OCI-LY7 (cell line): Measurements from ENCODE around the gene GPHA2. TPM values are rescaled to one million over a fixed set of nuclear protein-coding genes. Genes with fewer than 3 reads are reported as not detected.
"Not testable (repeated sequence)": the region's sequence is repeated elsewhere in the genome, so short reads cannot be mapped to it uniquely, and the experiment has no call there.

Experiments used
- Bru-seq: library from RNA; stranded (reverse); fragments of 400-500 nt; gene quantifications from one replicate; lab custom pipeline; 2021; lab: Mats Ljungman, UMichigan
- BruChase-seq, 2 experiments: library from RNA; stranded (reverse); fragments of 400-500 nt; gene quantifications; one replicate each; lab custom pipeline; 2021; lab: Mats Ljungman, UMichigan
- BruUV-seq: library from RNA; stranded (reverse); fragments of 400-500 nt; replicated peaks from 2 replicates; lab custom pipeline; 2021; lab: Mats Ljungman, UMichigan
- CTCF ChIA-PET: fragments of 300-600 bp; sonication (Branson Sonifier 250); formaldehyde crosslinking; loops from one replicate; lab custom pipeline; 2022; ENCODE audit warnings: antibody characterized with exemption; ENCODE audit not compliant: unreplicated experiment; lab: Charles Lee
- POLR2A ChIA-PET: fragments of 300-600 bp; sonication (Branson Sonifier 250); formaldehyde crosslinking; loops from one replicate; lab custom pipeline; 2022; ENCODE audit warnings: antibody characterized with exemption; lab: Charles Lee
- DNase-seq: peaks from one replicate; pipeline ENCODE4 v3.0.0-alpha.2; 2015; ENCODE audit warnings: low spot score
- H2AFZ ChIP-seq: fragments of 200-600 bp; sonication (generic), shearing (Covaris generic); 2 replicates; pipeline ENCODE4 v1.6.1; 2014; ENCODE audit warnings: mild to moderate bottlenecking, antibody characterized with exemption, low read length, moderate library complexity
- H3K27ac ChIP-seq: fragments of 200-600 bp; sonication (generic); 2 replicates; pipeline ENCODE4 v1.5.1; 2014; ENCODE audit warnings: mixed run types, low read depth, mild to moderate bottlenecking, moderate library complexity, low read length, inconsistent platforms; ENCODE audit not compliant: poor library complexity, severe bottlenecking
- H3K36me3 ChIP-seq: fragments of 200-600 bp; sonication (generic); 2 replicates; pipeline ENCODE4 v1.6.1; 2014; ENCODE audit warnings: mild to moderate bottlenecking, antibody characterized with exemption, low read length, moderate library complexity, mixed read lengths; ENCODE audit not compliant: insufficient read depth
- H3K4me1 ChIP-seq: fragments of 200-600 bp; sonication (generic); 2 replicates; pipeline ENCODE4 v1.5.1; 2014; ENCODE audit warnings: mild to moderate bottlenecking, low read length; ENCODE audit not compliant: insufficient read depth, poor library complexity, severe bottlenecking
- H3K4me2 ChIP-seq: fragments of 200-600 bp; sonication (generic); 2 replicates; pipeline ENCODE4 v1.6.1; 2014; ENCODE audit warnings: mild to moderate bottlenecking, low read length
- H3K4me3 ChIP-seq: fragments of 200-600 bp; sonication (generic); 2 replicates; pipeline ENCODE4 v1.5.1; 2014; ENCODE audit warnings: mild to moderate bottlenecking, low read depth, low read length; ENCODE audit not compliant: poor library complexity, severe bottlenecking
- H3K79me2 ChIP-seq: fragments of 200-600 bp; sonication (generic); 2 replicates; pipeline ENCODE4 v1.6.1; 2016; ENCODE audit warnings: low read depth, mild to moderate bottlenecking, low read length, moderate library complexity, mixed read lengths; ENCODE audit not compliant: insufficient read depth
- H3K9me2 ChIP-seq: fragments of 200-600 bp; sonication (generic); 2 replicates; pipeline ENCODE4 v1.6.1; 2016; ENCODE audit warnings: mild to moderate bottlenecking, low read length, mixed read lengths; ENCODE audit not compliant: insufficient read depth
- H3K9me3 ChIP-seq: fragments of 200-600 bp; sonication (generic); 2 replicates; pipeline ENCODE4 v1.6.1; 2014; ENCODE audit warnings: mild to moderate bottlenecking, mixed run types, low read length, mixed read lengths
- H4K20me1 ChIP-seq: fragments of 200-600 bp; sonication (generic); 2 replicates; pipeline ENCODE4 v1.6.1; 2014; ENCODE audit warnings: mild to moderate bottlenecking, antibody characterized with exemption, low read length, moderate library complexity, mixed read lengths; ENCODE audit not compliant: insufficient read depth
- CTCF ChIP-seq: fragments of 200-600 bp; sonication (generic); conservative IDR thresholded peaks from 2 replicates; pipeline ENCODE4 v1.5.1; 2014; ENCODE audit warnings: mild to moderate bottlenecking, antibody characterized with exemption, low read length, moderate library complexity, mixed read lengths
- EZH2phosphoT487 ChIP-seq: fragments of 200-600 bp; sonication (generic); IDR thresholded peaks from 2 replicates; pipeline ENCODE4 v1.6.1; 2018; ENCODE audit warnings: low read depth, borderline replicate concordance, mild to moderate bottlenecking, mixed run types, antibody characterized with exemption, low read length, moderate library complexity, mixed read lengths
- intact Hi-C: fragments of 100-400 bp; cut with micrococcal nuclease; formaldehyde crosslinking; loops from one replicate; pipeline ENCODE4 v1.10.0; 2022; ENCODE audit not compliant: unreplicated experiment
- long read RNA-seq: library from polyadenylated mRNA; stranded (forward); transcript quantifications from one replicate; pipeline ENCODE4 v2.0.0, GENCODE V29; 2022
- total RNA-seq, 2 experiments: library from RNA; depleted of rRNA in 1 of 2; stranded (reverse); fragments of >200 nt in 1 of 2; shearing (Covaris generic) in 1 of 2; gene quantifications; 2 replicates each; pipeline ENCODE4 v1.2.3, GENCODE V29; 2014 to 2022

The GPHA2 gene
- not detected in 2 replicates for total RNA-seq (2014; rRNA removed; shearing (Covaris generic))
- not detected in 2 replicates for total RNA-seq (2022)
- Bru-seq, nascent RNA, result not detected
- not detected for BruChase-seq, experiment 1, labeled RNA remaining after a 6-hour chase
- BruChase-seq, experiment 2, labeled RNA remaining after a 2-hour chase, result not detected
- long read RNA-seq, result 0 reads

- H3K36me3 ChIP-seq, result peaks cover 9% of the 10 kb centered on the region; the same call in 1 of the 2 replicates
- TF ChIP-seq CTCF, result no peak
- TF ChIP-seq EZH2phosphoT487, result no peak
- no TSS peak for BruUV-seq
Measured at GRCh38 chr11:64935359-64936081, at the start of gene GPHA2. Gene GPHA2, minus strand, starts transcription at chr11:64935893. Its CDS starts 433 bp downstream, at chr11:64935460.

GRCh38 chr11:64983339-64983738 is 47.6 kb upstream of the GPHA2 start:
- H3K4me1 ChIP-seq, result peaks cover 32% of the 10 kb centered on the region
- POLR2A ChIA-PET, H3K27ac ChIP-seq, H3K9me2 ChIP-seq, H3K9me3 ChIP-seq, DNase-seq, BruUV-seq, H4K20me1 ChIP-seq, H3K36me3 ChIP-seq, H3K79me2 ChIP-seq, H2AFZ ChIP-seq, CTCF ChIA-PET, H3K4me3 ChIP-seq, H3K4me2 ChIP-seq: not testable (repeated sequence)
- intact Hi-C loops, result loop anchor here (1.0 kb wide), 1 partner anchor 36 kb away; no protein-coding TSS in a partner anchor

More at GRCh38 chr11:64935359-64936081, at the start of gene GPHA2:
- DNase-seq, result no peak
- ChIA-PET POLR2A (no interaction called here), CTCF (interaction anchor here (1.3 kb wide), 1 partner anchor 10 kb away, joined by 3 read pairs; no protein-coding TSS in a partner anchor)
- H2AFZ ChIP-seq, result no peak within 1 kb of the TSS
- no peaks in the 10 kb centered on the region for H3K4me1 ChIP-seq
- intact Hi-C loops, result no loop called here
- no peaks in the 10 kb centered on the region for H3K9me3 ChIP-seq
- no peak within 1 kb of the TSS for H3K27ac ChIP-seq
- no peak within 1 kb of the TSS for H3K4me2 ChIP-seq
- H3K79me2 ChIP-seq, result no peaks in the 10 kb centered on the region
- no peak within 1 kb of the TSS for H3K4me3 ChIP-seq
- H4K20me1 ChIP-seq, result no peaks in the 10 kb centered on the region
- H3K9me2 ChIP-seq, result no peaks in the 10 kb centered on the region

- no peaks in the 10 kb centered on the region for H4K20me1 ChIP-seq
- TF ChIP-seq EZH2phosphoT487 (no peak), CTCF (no peak)
- ChIA-PET POLR2A (interaction anchor here (1.1 kb wide), 1 partner anchor 20 kb away, joined by 3 read pairs; the partner anchor contains the start of gene BATF2), CTCF (interaction anchor here (0.8 kb wide), 1 partner anchor 9 kb away, joined by 3 read pairs; no protein-coding TSS in a partner anchor)
- no TSS peak for BruUV-seq
- H3K9me3 ChIP-seq, result no peaks in the 10 kb centered on the region
- peak overlapping the region; percentile 25 for H3K27ac ChIP-seq
- H3K9me2 ChIP-seq, result no peaks in the 10 kb centered on the region
- H2AFZ ChIP-seq, result no peak overlapping the region
- H3K4me3 ChIP-seq, result no peak overlapping the region
- H3K79me2 ChIP-seq, result no peaks in the 10 kb centered on the region
- H3K36me3 ChIP-seq, result no peaks in the 10 kb centered on the region
- intact Hi-C loops, result no loop called here
- peaks cover 51% of the 10 kb centered on the region for H3K4me1 ChIP-seq
- no peak for DNase-seq
- 0 out of 2 replicates have a peak overlapping the region, but pooled peaks have one; percentile 18 for H3K4me2 ChIP-seq
Measured at GRCh38 chr11:64976651-64977050, 41.0 kb upstream of the GPHA2 start.
